HCT116 (cell line): ENCODE results near the gene HEMK1. TPM values are rescaled to one million over a fixed set of nuclear protein-coding genes. Genes with fewer than 3 reads are reported as not detected.

ENCODE experiments used
- ATAC-seq: fragments of 200-7000 bp; cut with Tn5 transposase; 2 replicates; pipeline ENCODE4 v1.9.1; 2020; ENCODE audit warnings: mild to moderate bottlenecking, moderate library complexity
- BruUV-seq: library from RNA; stranded (reverse); fragments of 400-500 nt; replicated peaks from 2 replicates; lab custom pipeline; 2021; lab: Mats Ljungman, UMichigan
- CTCF ChIA-PET: fragments of 300-600 bp; sonication (Branson Sonifier 250); formaldehyde crosslinking; loops from one replicate; lab custom pipeline; 2021; ENCODE audit warnings: antibody characterized with exemption; lab: Charles Lee
- POLR2A ChIA-PET: fragments of 300-600, 350-600 bp; sonication (Branson Sonifier 250); formaldehyde crosslinking; loops from one replicate; lab custom pipeline; 2021; ENCODE audit warnings: antibody characterized with exemption; lab: Charles Lee
- RAD21 ChIA-PET, 2 experiments: fragments of 300-600 bp; sonication (Branson Sonifier 250); formaldehyde crosslinking; loops; one replicate each; lab custom pipeline; 2023; ENCODE audit warnings: low total read pairs in 2 of 2; ENCODE audit not compliant: uncharacterized antibody in 2 of 2, unreplicated experiment in 2 of 2, low non-redundant PET in 1 of 2; lab: Charles Lee
- DNase-seq: peaks from one replicate; pipeline ENCODE4 v3.0.0-alpha.2; 2010; ENCODE audit warnings: low read depth, low spot score
- H2AFZ ChIP-seq: fragments of 200-600 bp; shearing (Covaris generic), sonication (generic); 2 replicates; pipeline ENCODE4 v1.6.1; 2017; ENCODE audit warnings: low read depth, mixed run types, mixed read lengths, antibody characterized with exemption, low read length; ENCODE audit not compliant: poor library complexity, severe bottlenecking
- H3K27ac ChIP-seq: 2 replicates; pipeline ENCODE4 v1.5.1; 2012; ENCODE audit warnings: low read depth, low read length
- H3K27me3 ChIP-seq: fragments of 200-600 bp; sonication (generic); 2 replicates; pipeline ENCODE4 v1.6.1; 2016; ENCODE audit warnings: mixed run types, low read length, mixed read lengths; ENCODE audit not compliant: insufficient read depth
- H3K36me3 ChIP-seq, 2 experiments: fragments of 200-500 bp in 1 of 2; fragments of 200-600 bp in 1 of 2; sonication (Bioruptor generic) in 1 of 2; sonication (generic) in 1 of 2; 2 replicates each; pipeline versions ENCODE4 v1.5.1 to v1.6.1; 2014 to 2016; ENCODE audit warnings: low read length in 2 of 2, inconsistent platforms in 1 of 2, mixed read lengths in 1 of 2, mixed run types in 1 of 2; ENCODE audit not compliant: insufficient read depth in 2 of 2, control insufficient read depth in 1 of 2
- H3K4me1 ChIP-seq, 2 experiments: fragments of 200-600 bp in 1 of 2; sonication (generic) in 1 of 2; 2 replicates each; pipeline versions ENCODE4 v1.5.1 to v1.6.1; 2012 to 2017; ENCODE audit warnings: low read length in 2 of 2, inconsistent platforms in 1 of 2, mild to moderate bottlenecking in 1 of 2, mixed read lengths in 1 of 2, mixed run types in 1 of 2, moderate library complexity in 1 of 2; ENCODE audit not compliant: insufficient read depth in 2 of 2, control insufficient read depth in 1 of 2
- H3K4me2 ChIP-seq: fragments of 200-600 bp; sonication (generic); 2 replicates; pipeline ENCODE4 v1.6.1; 2017; ENCODE audit warnings: mixed run types, low read length, mixed read lengths
- H3K4me3 ChIP-seq, 2 experiments: fragments of 200-600 bp in 1 of 2; sonication (generic) in 1 of 2; replicated peaks in 1 of 2; 2 replicates each; pipeline ENCODE4 v1.5.1; 2011 to 2016; ENCODE audit warnings: low read length in 2 of 2, control low read depth in 1 of 2, low read depth in 1 of 2, mild to moderate bottlenecking in 1 of 2, mixed read lengths in 1 of 2, mixed run types in 1 of 2
- H3K79me2 ChIP-seq: fragments of 200-600 bp; sonication (generic); 2 replicates; pipeline ENCODE4 v1.6.1; 2017; ENCODE audit warnings: mild to moderate bottlenecking, mixed run types, low read length, moderate library complexity, mixed read lengths; ENCODE audit not compliant: insufficient read depth
- H3K9ac ChIP-seq: fragments of 200-600 bp; sonication (generic); 2 replicates; pipeline ENCODE4 v1.6.1; 2016; ENCODE audit warnings: low read length, mixed read lengths
- H3K9me2 ChIP-seq: fragments of 200-600 bp; sonication (generic), shearing (Covaris generic); 2 replicates; pipeline ENCODE4 v1.6.1; 2017; ENCODE audit warnings: mixed run types, mild to moderate bottlenecking, moderate library complexity; ENCODE audit not compliant: insufficient read depth
- H3K9me3 ChIP-seq, 2 experiments: fragments of 200-500 bp in 1 of 2; fragments of 200-600 bp in 1 of 2; sonication (Bioruptor generic) in 1 of 2; sonication (generic) in 1 of 2; 2 replicates each; pipeline ENCODE4 v1.6.1; 2014 to 2017; ENCODE audit warnings: low read length in 2 of 2, mixed read lengths in 2 of 2, inconsistent platforms in 1 of 2, low read depth in 1 of 2, mild to moderate bottlenecking in 1 of 2, mixed run types in 1 of 2, moderate library complexity in 1 of 2; ENCODE audit not compliant: control insufficient read depth in 1 of 2, insufficient read depth in 1 of 2
- H4K20me1 ChIP-seq: fragments of 200-600 bp; sonication (generic), shearing (Covaris generic); 2 replicates; pipeline ENCODE4 v1.6.1; 2017; ENCODE audit warnings: mixed run types, mild to moderate bottlenecking, moderate library complexity; ENCODE audit not compliant: insufficient read depth
- ATF3 ChIP-seq: IDR thresholded peaks from 2 replicates; pipeline ENCODE4 v1.6.1; 2012
- CBX3 ChIP-seq: IDR thresholded peaks from 2 replicates; pipeline ENCODE4 v1.6.1; 2012; ENCODE audit warnings: low read depth
- EGR1 ChIP-seq: IDR thresholded peaks from 2 replicates; pipeline ENCODE4 v1.6.1; 2012; ENCODE audit warnings: low read depth
- EZH2phosphoT487 ChIP-seq: fragments of 200-600 bp; IDR thresholded peaks from 2 replicates; pipeline ENCODE4 v1.6.1; 2018; ENCODE audit warnings: antibody characterized with exemption, borderline replicate concordance
- POLR2A ChIP-seq: IDR thresholded peaks from 2 replicates; pipeline ENCODE4 v1.7.0; 2011; ENCODE audit warnings: borderline replicate concordance; ENCODE audit not compliant: insufficient read depth, insufficient read length; ENCODE audit errors: extremely low read depth
- POLR2AphosphoS5 ChIP-seq: IDR thresholded peaks from 2 replicates; pipeline ENCODE4 v1.6.1; 2011; ENCODE audit warnings: mild to moderate bottlenecking, low read depth, low read length, moderate library complexity
- SRF ChIP-seq: IDR thresholded peaks from 2 replicates; pipeline ENCODE4 v1.6.1; 2012; ENCODE audit warnings: low read depth
- ZFX ChIP-seq: fragments of 450-650 bp; IDR thresholded peaks from 2 replicates; pipeline ENCODE4 v1.6.1; 2017
- intact Hi-C: fragments of 100-400 bp; cut with micrococcal nuclease; formaldehyde crosslinking; loops from 2 replicates; pipeline ENCODE4 v1.10.0; 2022
- total RNA-seq: library from RNA; stranded (reverse); gene quantifications from one replicate; pipeline ENCODE4 v1.2.1, GENCODE V29; 2021; ENCODE audit not compliant: unreplicated experiment
- TF ChIP-seq, protein P1 (sequence below): IDR thresholded peaks from 2 replicates; pipeline ENCODE4 v1.6.1; 2011; ENCODE audit warnings: mild to moderate bottlenecking, low read length, moderate library complexity; ENCODE audit not compliant: insufficient replicate concordance; ENCODE audit errors: extremely low read depth

The HEMK1 gene
- total RNA-seq, 1 experiment from 2014 or later = 20.5 TPM

DNA sequence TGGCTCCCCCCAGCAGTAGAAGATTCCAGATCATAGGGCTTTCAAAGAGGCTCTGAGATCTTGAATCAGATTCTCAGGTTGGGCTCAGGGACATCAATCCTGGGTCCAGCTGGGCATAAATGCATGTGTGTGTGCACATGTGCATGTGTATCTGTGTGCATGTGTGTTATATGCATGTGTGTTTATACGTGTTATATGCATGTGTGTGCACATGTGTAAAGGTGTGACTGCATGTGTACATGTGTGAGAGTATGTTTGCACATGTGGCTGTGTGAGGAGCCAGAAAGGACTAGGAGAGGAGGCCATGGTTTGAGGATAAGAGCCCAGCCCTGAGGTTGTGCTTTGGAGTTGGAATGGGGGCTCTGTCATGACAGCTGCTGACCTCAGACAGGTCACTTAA is 45.9 kb downstream of the HEMK1 start:
- POLR2A ChIA-PET = interaction anchor here (1.1 kb wide), 1 partner anchor 38 kb away, joined by 4 read pairs; no protein-coding TSS in a partner anchor
- H3K9ac ChIP-seq = no peak overlapping the region
- H3K27me3 ChIP-seq = no peaks in the 10 kb centered on the region

More for the DNA sequence above, 45.9 kb downstream of the HEMK1 start:
- TF ChIP-seq POLR2A = no peak
- no peak for TF ChIP-seq CBX3
- TF ChIP-seq POLR2AphosphoS5 = no peak
- no peak for TF ChIP-seq ZFX
- TF ChIP-seq, protein P1, sequence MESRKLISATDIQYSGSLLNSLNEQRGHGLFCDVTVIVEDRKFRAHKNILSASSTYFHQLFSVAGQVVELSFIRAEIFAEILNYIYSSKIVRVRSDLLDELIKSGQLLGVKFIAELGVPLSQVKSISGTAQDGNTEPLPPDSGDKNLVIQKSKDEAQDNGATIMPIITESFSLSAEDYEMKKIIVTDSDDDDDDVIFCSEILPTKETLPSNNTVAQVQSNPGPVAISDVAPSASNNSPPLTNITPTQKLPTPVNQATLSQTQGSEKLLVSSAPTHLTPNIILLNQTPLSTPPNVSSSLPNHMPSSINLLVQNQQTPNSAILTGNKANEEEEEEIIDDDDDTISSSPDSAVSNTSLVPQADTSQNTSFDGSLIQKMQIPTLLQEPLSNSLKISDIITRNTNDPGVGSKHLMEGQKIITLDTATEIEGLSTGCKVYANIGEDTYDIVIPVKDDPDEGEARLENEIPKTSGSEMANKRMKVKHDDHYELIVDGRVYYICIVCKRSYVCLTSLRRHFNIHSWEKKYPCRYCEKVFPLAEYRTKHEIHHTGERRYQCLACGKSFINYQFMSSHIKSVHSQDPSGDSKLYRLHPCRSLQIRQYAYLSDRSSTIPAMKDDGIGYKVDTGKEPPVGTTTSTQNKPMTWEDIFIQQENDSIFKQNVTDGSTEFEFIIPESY = no peak
- no peak for TF ChIP-seq ATF3
- no peak for TF ChIP-seq EGR1
- TF ChIP-seq SRF = no peak
- TF ChIP-seq EZH2phosphoT487 = no peak
- Histone ChIP-seq H3K9me3 (no peaks in the 10 kb centered on the region), H3K79me2 (peaks cover 30% of the 10 kb centered on the region), H3K27ac (no peak overlapping the region), H3K4me1 (peaks cover 14 to 60% of the 10 kb centered on the region in 2 experiments), H3K9me2 (no peaks in the 10 kb centered on the region), H3K4me3 (no peak overlapping the region), H3K4me2 (no peak overlapping the region), H2AFZ (no peak overlapping the region), H3K36me3 (peaks cover 0 to 7% of the 10 kb centered on the region in 2 experiments; a peak in 1 of 4 replicates), H4K20me1 (no peaks in the 10 kb centered on the region)
- RAD21 ChIA-PET = interaction anchor here (2.4 to 3.4 kb wide), 2 partner anchors 38 kb away, joined by 21 to 40 read pairs; no protein-coding TSS in a partner anchor
- no peak for ATAC-seq
- CTCF ChIA-PET = interaction anchor here (1.0 to 3.8 kb wide), 5 partner anchors 14 to 755 kb away, joined by 3 to 83 read pairs (median 7); partner anchors contain the start of gene HEMK1
- DNase-seq = no peak
- intact Hi-C loops = loop anchor here (5.0 kb wide), 4 partner anchors 272 to 1052 kb away; no protein-coding TSS in a partner anchor
- no TSS peak for BruUV-seq
